Nephron (organoid): ENCODE measurements around the gene OR5D18.

Source experiments
- H3K27ac Mint-ChIP-seq, 3 experiments: 2 replicates each; pipeline ENCODE4 v1.8.0; 2020; ENCODE audit warnings: mixed read lengths in 3 of 3, mild to moderate bottlenecking in 2 of 3, moderate library complexity in 1 of 3
- H3K27me3 Mint-ChIP-seq: 2 replicates; pipeline ENCODE4 v1.8.0; 2021; ENCODE audit warnings: low read depth, mild to moderate bottlenecking, moderate library complexity, mixed read lengths
- H3K36me3 Mint-ChIP-seq: 2 replicates; pipeline ENCODE4 v1.8.0; 2020; ENCODE audit warnings: low read depth, mixed read lengths
- H3K4me1 Mint-ChIP-seq: 2 replicates; pipeline ENCODE4 v1.8.0; 2020; ENCODE audit warnings: mixed read lengths
- H3K4me3 Mint-ChIP-seq, 3 experiments: 2 replicates each; pipeline ENCODE4 v1.8.0; 2020; ENCODE audit warnings: mild to moderate bottlenecking in 3 of 3, mixed read lengths in 3 of 3, moderate library complexity in 2 of 3
- H3K9me3 Mint-ChIP-seq: 2 replicates; pipeline ENCODE4 v1.8.0; 2020; ENCODE audit warnings: mixed read lengths
- CTCF ChIP-seq, 3 experiments: fragments of 200-600 bp; sonication (generic); IDR thresholded peaks; one replicate each; pipeline ENCODE4 v1.5.0; 2021; ENCODE audit warnings: antibody characterized with exemption in 3 of 3; ENCODE audit not compliant: unreplicated experiment in 3 of 3

The OR5D18 gene

GRCh38 chr11:55811067-55811466 is 8.4 kb upstream of the OR5D18 start, which contains the start of gene OR5L1:
Gene OR5L1, plus strand, starts transcription at chr11:55811367. Its CDS starts 100 bp downstream, at chr11:55811467.
- no peaks in the 10 kb centered on the region for H3K27me3 Mint-ChIP-seq
- TF ChIP-seq CTCF (IDR thresholded peaks at IDR 0.05; ENCODE audit: unreplicated experiment in 3 of 3) = no peak
- no peaks in the 10 kb centered on the region for H3K4me1 Mint-ChIP-seq
- H3K36me3 Mint-ChIP-seq = no peaks in the 10 kb centered on the region
- peaks cover 39% of the 10 kb centered on the region for H3K9me3 Mint-ChIP-seq
- H3K27ac Mint-ChIP-seq = no peak within 1 kb of the TSS
- no peak within 1 kb of the TSS for H3K4me3 Mint-ChIP-seq

GRCh38 chr11:55826919-55827318 is 7.5 kb downstream of the OR5D18 start, which contains the start of gene OR5L2:
Gene OR5L2, plus strand, starts transcription at chr11:55827219. Its CDS starts 0 bp downstream, at chr11:55827219.
- Mint-ChIP-seq H3K27ac (no peak within 1 kb of the TSS), H3K9me3 (peaks cover 15% of the 10 kb centered on the region), H3K27me3 (no peaks in the 10 kb centered on the region), H3K36me3 (no peaks in the 10 kb centered on the region), H3K4me3 (no peak within 1 kb of the TSS), H3K4me1 (no peaks in the 10 kb centered on the region)
- TF ChIP-seq CTCF (IDR thresholded peaks at IDR 0.05; ENCODE audit: unreplicated experiment in 3 of 3) = no peak

- H3K27ac Mint-ChIP-seq = no peak within 1 kb of the TSS
- no peak for TF ChIP-seq CTCF (IDR thresholded peaks at IDR 0.05; ENCODE audit: unreplicated experiment in 3 of 3)
- H3K9me3 Mint-ChIP-seq = peaks cover 22% of the 10 kb centered on the region
- no peak within 1 kb of the TSS for H3K4me3 Mint-ChIP-seq
- H3K27me3 Mint-ChIP-seq = peaks cover 3% of the 10 kb centered on the region
- H3K36me3 Mint-ChIP-seq = no peaks in the 10 kb centered on the region
- H3K4me1 Mint-ChIP-seq = no peaks in the 10 kb centered on the region
Observed at GRCh38 chr11:55838452-55838851, 19.0 kb downstream of the OR5D18 start, which contains the start of gene OR5D16. Gene OR5D16, plus strand, starts transcription at chr11:55838752. Its CDS starts 0 bp downstream, at chr11:55838752.

- no peaks in the 10 kb centered on the region for H3K4me1 Mint-ChIP-seq
- no peaks in the 10 kb centered on the region for H3K27me3 Mint-ChIP-seq
- no peak overlapping the region for H3K27ac Mint-ChIP-seq
- H3K9me3 Mint-ChIP-seq = peaks cover 18% of the 10 kb centered on the region
- no peak overlapping the region for H3K4me3 Mint-ChIP-seq
- H3K36me3 Mint-ChIP-seq = no peaks in the 10 kb centered on the region
- no peak for TF ChIP-seq CTCF (IDR thresholded peaks at IDR 0.05; ENCODE audit: unreplicated experiment in 3 of 3)
Observed at GRCh38 chr11:55847453-55847852, 28.0 kb downstream of the OR5D18 start.

GRCh38 chr11:55849037-55849436 is 29.6 kb downstream of the OR5D18 start:
- no peaks in the 10 kb centered on the region for H3K27me3 Mint-ChIP-seq
- TF ChIP-seq CTCF (IDR thresholded peaks at IDR 0.05; ENCODE audit: unreplicated experiment in 3 of 3) = no peak
- no peak overlapping the region for H3K4me3 Mint-ChIP-seq
- peaks cover 23% of the 10 kb centered on the region for H3K9me3 Mint-ChIP-seq
- no peaks in the 10 kb centered on the region for H3K4me1 Mint-ChIP-seq
- H3K36me3 Mint-ChIP-seq = no peaks in the 10 kb centered on the region
- H3K27ac Mint-ChIP-seq = no peak overlapping the region

GRCh38 chr11:55852141-55852540 is 32.7 kb downstream of the OR5D18 start:
- H3K36me3 Mint-ChIP-seq = no peaks in the 10 kb centered on the region
- H3K4me1 Mint-ChIP-seq = no peaks in the 10 kb centered on the region
- no peaks in the 10 kb centered on the region for H3K27me3 Mint-ChIP-seq
- no peak overlapping the region for H3K4me3 Mint-ChIP-seq
- H3K27ac Mint-ChIP-seq = no peak overlapping the region
- TF ChIP-seq CTCF (IDR thresholded peaks at IDR 0.05; ENCODE audit: unreplicated experiment in 3 of 3) = no peak
- peaks cover 10% of the 10 kb centered on the region for H3K9me3 Mint-ChIP-seq
